Activated CD8-positive, alpha-beta memory T cell treated with anti-CD3 and anti-CD28 coated beads for 48 hours (primary cell): Measurements from ENCODE around the gene SLC19A1.

Experiments used
- DNase-seq, 3 experiments: peaks; one replicate each; pipeline ENCODE4 v3.0.0-alpha.2; 2020; ENCODE audit warnings: low read depth in 2 of 3, low spot score in 2 of 3

SLC19A1 gene

DNA sequence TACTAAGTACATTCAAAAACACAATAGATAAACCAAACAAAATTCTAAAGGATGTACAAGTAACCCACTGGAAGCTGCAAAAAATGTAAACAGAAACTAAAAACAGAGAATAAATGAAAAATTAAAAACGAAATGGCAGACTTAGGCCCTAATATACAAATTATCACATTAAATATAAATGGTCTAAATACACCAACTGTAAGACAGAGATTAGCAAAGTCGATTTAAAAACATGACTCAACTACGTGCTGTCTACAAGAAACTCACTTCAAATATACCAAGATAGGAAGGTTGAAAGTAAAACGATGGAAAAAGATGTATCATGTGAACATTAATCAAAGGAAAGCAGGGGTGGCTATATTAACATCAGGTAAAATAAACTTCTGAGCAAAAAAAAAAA, 23.1 kb downstream of the SLC19A1 start:
- DNase-seq, result no peak

DNA sequence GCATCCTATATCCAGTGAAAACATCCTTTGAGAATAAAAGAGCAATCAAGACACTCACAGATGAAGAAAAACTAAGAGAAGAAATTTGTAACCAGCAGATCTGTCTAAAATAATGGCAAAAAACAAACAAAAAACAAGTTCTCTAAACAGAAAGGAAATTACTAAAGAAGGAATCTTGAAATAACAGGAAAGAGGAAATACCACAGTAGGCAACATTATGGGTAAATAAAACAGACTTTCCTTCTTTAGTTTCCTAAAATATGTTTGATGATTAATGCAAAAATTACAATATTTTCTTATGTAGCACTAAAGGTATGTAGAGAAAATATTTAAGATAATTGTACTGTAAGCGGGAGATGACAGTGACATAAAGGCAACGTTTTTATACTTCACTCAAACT, 23.5 kb downstream of the SLC19A1 start:
- no peak for DNase-seq

DNA sequence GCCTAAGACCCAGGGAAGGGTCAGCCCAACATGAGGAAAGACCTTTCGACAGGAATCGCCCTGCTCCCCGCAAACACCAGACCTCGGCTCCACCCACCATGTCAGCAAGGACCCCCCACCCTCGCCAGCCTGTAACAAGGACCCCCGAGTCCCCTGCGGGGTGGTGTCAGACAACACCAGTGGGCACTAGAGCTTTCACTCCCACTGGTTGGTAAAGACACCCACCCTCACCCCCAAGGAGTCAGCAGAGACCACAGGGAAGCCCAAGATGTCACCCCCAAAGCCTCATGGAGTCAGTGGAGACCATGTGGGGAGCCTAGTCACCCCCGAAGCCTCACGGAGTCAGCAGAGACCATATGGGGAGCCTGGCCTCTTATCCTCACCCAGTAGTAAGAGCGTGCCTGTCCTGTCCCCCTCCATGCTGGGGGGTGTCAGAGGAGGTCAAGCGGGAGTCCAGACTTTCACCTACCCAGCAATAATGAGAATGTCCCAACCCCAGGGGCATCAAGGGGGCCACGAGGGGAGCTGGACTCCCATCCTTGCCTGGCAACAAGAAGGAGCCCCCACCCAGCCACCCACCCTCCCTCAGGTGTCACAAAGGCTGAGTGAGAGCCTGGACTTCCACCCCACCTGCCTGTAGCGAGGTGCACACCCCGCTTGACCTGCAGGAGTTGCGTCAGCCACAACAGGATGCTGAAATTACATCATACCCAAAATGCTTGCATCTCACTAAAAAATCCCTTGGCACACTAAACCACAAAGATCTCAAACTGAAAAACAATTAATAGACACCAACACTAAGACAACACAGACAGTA, 24.8 kb downstream of the SLC19A1 start:
- DNase-seq, result no peak

DNA sequence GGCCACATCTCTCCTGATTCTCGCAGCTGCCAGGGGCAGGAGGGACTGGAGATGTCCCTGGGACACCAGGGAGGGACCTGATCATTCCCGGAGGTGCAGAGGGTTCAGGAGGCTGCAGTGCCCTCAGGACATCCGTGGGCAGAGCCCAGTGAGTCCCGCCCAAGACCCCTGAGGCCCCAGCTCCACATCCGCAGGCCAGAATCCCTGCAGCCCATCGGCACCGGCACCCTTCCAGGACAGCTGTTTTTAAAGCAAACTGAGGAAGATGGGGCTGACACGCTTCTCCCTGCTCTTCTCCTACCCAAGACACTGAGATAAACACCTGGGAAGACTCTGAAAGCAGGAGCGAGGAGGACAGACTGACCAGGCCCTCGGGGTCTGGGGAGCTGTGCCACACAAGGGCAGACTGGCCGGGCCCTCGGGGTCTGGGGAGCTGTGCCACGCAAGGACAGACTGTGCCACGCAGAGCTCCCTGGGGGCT, 25.5 kb downstream of the SLC19A1 start:
- DNase-seq, result no peak

DNA sequence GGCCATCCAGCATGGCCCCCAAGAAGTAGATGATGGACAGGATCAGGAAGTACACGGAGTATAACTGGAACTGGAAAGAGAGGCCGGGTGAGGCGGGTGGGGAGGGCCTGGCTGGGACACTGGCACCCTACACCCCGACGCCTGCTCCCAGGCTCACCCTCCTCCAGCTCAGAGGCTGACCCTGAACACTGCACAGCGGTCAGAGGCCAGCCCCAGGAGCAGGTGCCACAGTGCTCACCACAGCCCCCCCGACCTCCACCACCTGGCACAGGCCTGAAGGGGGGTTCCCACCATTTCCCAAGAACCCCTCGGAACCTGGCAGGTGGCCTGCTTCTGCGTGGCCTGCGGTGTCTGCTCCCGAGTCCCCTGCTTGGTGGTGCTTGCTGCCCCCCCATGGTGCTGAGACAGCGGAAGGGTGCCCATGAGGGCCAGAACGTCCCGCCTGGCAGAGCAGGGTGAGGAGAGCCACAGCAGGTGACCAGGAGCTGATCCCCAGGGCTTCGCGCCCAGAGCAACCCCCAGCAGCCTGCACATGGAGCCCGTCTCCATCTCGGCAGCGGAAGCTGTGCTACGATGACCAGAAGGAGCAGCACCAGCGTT, 26.1 kb downstream of the SLC19A1 start:
- DNase-seq, result no peak

DNA sequence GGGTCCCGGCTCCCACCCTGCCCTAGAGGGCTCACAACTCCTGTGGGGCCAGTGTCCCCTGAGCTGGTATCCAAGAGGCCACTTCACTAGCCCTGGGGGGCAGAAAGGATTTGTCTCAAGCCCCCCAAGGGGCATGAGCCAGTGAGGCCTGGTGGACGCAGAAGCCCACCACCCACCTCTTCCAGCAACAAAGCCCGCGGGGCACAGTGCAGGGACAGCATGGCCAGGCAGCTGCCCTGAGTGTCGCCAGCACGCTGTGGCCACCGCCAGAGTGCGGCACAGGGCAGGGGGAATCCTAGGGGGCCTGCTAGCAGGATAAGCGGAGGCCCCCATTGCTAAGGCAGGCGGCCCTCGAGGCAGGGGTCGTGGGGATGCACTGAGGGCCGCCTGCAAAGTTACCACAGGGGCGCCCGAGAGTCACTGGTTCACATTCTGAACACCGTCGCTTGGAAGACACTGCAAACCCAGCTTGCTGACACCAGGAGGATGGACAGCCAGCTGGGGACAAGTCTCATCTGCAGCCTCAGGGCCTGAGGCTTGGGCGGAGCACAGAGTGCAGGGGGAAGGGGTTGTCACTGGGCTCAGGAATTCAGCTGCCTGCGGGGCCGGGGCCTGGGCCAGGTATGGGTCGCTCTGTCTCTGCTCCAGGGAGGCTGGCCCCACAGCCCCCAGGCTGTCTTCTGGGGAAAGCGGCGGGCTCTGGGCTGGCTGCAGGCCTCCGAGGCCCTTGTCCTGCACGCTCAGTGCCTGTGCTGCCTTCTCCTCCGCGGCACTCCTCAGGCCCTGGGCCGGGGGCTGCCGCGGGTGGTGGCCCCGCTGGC, 26.8 kb downstream of the SLC19A1 start:
- no peak for DNase-seq

DNA sequence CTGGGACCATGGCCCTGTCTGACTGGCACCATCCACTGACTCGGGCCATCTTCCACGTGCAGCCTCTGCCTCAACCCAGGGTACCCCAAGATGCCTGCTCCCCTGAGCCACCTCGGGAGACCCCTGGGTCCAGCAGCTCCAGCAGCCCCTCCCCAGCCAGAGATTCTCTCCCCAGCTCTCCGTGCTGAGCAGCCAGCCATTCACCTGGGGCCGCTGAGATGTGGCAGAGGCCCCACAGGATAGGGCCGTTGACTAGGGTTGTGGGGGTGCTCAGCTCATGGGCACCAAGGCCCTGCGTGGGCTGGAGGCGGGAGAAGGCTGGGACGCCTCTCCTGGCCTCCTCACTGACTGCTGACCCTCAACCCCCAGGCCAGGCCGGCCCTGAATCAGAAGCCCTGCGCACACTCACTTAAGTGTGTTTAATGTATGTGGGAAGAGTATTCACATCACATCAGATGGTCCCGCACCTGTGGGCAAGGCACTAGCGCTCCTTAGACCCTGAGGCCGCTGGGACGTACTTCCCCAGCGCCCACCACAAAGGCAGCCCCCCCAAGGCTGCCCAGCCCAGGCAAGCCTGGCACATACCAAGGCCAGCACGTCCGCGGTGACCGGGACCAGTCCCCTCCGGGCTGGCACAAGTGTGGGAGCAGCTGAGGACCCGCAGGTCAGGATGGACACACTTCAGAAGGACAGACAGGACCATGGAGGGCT, 27.8 kb downstream of the SLC19A1 start:
- no peak for DNase-seq

DNA sequence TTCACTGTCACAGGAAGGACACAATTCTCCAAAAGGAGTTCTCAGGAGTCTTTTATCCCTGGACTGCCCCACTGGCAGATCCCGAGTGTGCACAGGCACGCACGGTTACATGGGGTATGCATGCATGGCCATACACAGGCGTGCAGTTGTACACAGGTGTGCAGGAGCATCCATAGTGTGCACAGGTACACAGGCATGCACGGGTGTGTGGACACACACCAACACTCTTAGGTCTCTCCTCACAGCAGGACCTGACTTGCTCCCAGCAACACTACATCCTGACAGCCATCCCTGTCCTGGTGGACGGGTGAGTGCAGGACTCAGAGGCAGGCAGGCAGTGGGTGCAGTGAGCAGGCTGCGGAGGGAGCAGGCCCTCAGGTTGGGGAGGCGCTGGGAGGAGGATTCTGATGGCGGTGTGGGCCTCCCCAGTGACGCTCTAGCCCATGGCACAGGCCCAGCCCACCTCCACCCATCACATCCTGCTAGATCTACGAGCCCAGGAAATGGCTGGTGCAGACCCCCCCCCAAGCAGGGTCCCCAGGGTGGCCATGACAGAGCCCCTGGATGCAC, 28.4 kb downstream of the SLC19A1 start:
- DNase-seq, result no peak

DNA sequence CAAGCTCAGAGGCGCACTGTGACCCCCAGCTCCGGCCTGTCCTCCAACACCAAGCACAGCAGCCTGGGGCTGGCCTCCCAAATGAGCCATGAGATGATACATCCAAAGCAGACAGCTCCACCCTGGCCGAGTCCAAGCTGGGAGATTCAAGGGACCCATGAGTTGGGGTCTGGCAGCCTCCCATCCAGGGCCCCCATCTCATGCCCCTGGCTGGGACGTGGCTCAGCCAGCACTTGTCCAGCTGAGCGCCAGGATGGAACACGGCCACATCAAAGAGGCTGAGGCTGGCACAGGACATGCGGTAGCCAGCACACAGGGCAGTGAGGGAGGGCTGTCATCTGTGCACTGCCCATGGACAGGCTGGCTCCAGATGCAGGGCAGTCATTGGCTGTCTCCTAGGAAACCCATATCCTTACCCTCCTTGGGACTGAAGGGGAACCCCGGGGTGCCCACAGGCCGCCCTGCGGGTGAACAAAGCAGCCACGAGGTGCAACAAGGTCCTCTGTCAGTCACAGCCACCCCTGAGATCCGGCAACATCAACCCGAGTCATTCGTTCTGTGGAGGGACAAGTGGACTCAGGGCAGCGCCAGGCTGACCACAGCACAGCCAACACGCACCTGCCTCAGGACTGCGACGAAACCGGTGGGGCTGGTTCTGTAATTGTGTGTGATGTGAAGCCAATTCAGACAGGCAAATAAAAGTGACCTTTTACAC, 29.1 kb downstream of the SLC19A1 start:
- no peak for DNase-seq

DNA sequence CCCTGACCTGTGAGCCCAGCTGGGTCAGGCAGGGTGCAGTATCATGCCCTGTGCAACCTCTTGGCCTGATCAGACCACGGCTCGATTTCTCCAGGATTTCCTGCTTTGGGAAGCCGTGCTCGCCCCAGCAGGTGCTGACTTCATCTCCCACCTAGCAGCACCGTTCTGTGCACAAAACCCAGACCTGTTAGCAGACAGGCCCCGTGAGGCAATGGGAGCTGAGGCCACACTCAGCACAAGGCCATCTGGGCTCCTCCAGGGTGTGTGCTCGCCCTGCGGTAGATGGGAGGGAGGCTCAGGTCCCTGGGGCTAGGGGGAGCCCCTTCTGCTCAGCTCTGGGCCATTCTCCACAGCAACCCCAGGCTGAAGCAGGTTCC, 29.6 kb downstream of the SLC19A1 start:
- no peak for DNase-seq

DNA sequence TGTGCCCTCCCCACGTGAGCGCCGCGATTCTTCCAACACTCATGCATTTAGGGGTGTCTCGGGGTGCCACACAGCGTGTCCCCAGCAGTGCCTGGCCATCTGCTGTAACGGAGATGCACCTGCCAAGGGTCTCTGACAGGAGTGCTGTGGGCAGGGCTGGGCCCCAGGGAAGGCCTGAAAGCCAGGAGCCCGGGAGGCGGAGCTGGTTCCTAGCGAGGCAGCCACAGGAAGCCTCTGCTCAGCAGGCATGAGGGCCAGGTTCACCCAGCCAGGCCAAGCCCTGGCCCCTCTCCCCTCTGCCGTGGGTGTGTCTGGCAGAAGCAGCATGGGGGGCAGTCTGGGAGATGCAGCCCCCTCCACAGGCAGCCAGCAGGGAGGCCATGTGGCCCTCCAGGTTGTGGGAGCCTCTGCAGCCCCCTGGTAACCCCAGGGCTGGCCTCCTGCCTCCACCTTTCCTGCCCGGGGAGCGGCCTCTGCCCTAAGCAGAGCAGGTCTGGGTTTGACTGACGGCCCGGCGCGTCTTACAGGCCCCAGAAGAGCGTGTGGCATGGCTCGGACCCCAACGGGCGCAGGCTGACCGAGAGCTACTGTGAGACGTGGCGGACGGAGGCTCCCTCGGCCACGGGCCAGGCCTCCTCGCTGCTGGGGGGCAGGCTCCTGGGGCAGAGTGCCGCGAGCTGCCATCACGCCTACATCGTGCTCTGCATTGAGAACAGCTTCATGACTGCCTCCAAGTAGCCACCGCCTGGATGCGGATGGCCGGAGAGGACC, 30.4 kb downstream of the SLC19A1 start:
- no peak for DNase-seq

DNA sequence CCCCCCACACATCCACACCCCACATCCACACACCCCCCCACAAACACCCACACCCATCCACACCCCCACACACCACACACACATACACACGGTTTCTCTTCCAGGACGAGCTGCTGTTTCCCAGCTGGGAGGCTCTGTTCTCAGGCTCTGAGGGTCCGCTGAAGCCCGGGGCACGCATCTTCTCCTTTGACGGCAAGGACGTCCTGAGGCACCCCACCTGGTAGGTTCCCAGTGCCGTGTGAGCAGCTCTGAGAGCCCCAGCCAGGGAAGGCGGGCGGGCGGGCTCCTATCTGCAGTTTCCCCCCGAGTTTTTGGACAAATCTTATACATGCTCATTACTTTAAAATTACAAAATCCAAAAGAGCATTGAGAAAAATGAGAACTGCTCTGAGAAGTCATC, 31.2 kb downstream of the SLC19A1 start:
- DNase-seq, result no peak

DNA sequence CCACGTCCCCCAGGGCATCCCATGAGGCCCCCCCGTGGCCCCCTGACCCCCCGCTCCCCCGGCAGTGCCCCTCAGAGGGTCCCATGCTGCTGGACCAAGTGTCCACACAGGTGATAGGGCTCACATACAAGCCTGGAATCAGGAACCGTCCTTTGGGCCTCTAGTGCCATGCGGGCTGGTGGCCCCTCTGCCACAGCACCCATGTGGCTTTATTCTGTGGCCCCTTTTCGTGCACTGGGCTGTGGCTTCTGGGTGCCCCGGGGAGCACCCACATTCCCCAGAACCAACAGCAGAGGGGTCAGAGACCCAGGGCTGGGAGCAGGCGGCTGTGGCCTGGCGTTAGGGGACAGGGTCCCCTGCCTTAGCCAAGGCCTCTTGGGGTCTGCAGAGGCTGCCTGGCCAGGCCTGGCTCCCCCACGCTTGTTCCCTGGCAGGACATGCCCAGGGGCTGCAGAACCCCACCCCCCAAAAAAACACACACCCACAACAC, 31.7 kb downstream of the SLC19A1 start:
- DNase-seq, result no peak

DNA sequence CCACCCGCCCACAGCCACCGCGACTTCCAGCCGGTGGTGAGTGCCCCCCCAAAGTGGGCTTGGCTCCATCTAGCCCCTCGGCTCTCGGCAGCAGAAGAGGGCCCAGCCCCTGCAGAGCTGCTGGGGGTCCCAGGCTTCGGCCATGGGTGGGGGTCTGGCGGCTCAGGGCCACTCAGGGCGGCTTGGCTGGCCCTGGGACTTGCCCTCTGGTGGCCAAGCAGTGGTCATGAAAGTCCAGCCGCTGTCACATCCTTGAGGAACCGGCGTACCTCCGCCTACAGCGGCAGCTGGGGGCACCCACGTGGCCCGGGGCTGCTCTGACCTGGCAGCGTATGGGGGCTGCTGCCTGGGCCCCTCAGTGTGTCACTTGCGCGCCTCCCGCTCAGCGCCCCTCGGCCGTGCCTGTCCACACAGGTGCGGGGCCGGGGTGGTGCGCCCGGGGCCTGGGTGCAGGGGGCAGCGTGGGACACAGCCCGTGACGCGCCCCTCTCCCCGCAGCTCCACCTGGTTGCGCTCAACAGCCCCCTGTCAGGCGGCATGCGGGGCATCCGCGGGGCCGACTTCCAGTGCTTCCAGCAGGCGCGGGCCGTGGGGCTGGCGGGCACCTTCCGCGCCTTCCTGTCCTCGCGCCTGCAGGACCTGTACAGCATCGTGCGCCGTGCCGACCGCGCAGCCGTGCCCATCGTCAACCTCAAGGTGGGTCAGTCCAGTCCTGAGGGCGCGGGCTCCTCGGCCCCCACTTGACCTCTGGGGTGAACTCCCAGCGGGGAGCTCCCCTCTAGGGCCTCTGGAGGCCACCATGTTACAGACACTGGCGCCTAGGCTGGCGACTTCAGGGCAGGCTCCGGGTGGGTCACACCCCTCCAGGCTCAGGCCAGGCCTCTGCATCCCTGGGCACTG, 32.4 kb downstream of the SLC19A1 start:
- no peak for DNase-seq

DNA sequence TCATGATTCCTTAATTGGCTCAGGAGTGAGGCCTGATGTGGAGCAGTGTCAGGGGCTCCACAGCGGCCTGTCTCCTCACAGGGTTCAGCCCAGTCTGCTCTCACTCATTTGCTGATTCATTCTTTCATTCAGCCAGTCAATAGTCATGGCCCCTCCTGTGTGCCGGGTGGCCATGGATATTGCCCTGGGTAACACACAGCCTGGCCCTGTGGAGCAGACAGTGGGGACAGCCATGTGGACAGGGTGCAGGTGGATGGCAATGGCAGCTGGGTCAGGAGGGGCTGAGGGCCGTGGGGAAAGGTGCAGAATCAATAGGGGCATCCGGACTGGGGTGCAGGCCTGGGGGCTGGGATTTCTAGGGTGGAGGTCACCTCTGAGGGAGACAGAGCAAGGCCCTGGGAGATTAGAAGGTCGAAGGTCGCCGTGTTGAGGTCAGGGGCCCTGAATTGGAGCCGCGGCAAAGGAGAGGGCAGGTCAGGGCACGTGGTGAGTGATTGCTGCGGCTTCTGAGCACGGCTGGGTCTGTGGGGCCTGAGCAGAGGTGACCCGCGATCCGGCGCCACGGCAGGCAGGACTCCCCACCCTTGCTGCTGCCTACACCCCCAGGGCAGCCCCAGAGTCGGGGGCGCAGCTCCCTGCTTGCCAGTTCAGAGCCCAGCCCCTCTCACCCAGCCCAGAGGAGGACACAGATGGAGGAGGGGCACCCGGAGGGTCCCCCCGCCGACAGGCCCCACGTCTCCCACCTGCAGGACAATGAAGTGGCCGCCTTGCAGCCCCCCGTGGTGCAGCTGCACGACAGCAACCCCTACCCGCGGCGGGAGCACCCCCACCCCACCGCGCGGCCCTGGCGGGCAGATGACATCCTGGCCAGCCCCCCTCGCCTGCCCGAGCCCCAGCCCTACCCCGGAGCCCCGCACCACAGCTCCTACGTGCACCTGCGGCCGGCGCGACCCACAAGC, 33.4 kb downstream of the SLC19A1 start:
- DNase-seq, result no peak

DNA sequence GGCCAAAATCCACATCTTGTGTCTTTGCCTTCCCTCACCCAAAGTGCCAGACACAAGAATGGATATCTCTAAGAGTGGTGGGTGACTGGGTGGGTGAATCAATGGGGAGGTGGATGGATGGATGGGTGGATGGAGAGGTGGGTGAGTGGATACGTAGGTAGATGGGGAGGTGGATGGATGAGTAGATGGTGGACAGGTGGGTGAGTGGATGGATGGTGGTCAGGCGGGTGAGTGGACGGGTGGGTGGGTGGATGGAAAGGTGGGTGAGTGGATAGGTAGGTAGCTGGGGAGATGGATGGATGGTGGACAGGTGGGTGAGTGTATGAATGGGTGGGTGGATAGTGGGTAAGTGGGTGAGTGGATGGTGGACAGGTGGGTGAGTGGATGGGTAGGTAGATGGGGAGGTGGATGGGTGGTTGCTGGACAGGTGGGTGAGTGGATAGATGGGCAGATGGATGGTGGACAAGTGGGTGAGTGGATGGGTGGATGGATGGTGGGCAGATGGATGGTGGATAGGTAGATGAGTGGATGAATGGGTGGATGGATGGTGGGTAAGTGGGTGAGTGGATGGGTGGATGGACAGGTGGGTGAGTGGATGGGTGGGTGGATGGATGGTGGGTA, 34.2 kb downstream of the SLC19A1 start:
- no peak for DNase-seq

DNA sequence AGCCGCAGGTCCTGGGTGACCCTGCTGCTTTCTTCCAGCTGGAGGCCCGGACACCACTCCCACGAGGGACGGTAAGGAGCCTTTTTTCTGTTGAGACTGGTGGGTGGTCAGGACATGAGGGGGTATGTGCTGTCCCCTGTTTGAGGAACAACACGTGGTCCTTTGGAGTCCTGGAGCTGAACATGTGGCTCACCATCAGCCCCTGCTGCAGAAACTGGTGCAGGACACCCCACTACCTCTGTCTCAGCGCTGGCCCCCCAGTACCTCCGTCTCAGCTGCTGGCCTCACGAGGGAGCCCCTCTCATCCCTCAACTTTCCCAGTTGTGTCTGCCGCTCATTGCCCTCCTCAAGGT, 34.7 kb downstream of the SLC19A1 start:
- no peak for DNase-seq
